GM12878 (cell line): ENCODE results near the gene KIF25. TPM values are rescaled to one million over a fixed set of nuclear protein-coding genes. Genes with fewer than 3 reads are reported as not detected.

Source experiments
- E2F4 ChIP-seq: IDR thresholded peaks from 2 replicates; pipeline ENCODE4 v1.6.1; 2012; ENCODE audit warnings: low read depth, low read length, improper control_type of control experiment
- JUND ChIP-seq: IDR thresholded peaks from 2 replicates; pipeline ENCODE4 v1.6.1; 2012; ENCODE audit warnings: low read depth, mild to moderate bottlenecking, low read length, improper control_type of control experiment, moderate library complexity
- PAX5 ChIP-seq: IDR thresholded peaks from 2 replicates; pipeline ENCODE4 v1.6.1; 2011; ENCODE audit warnings: low read depth, low read length, borderline replicate concordance
- RBBP5 ChIP-seq: fragments of 200-600 bp; sonication (generic); conservative IDR thresholded peaks from 2 replicates; pipeline ENCODE4 v1.6.1; 2016
- SIN3A ChIP-seq: IDR thresholded peaks from 2 replicates; pipeline ENCODE4 v1.6.1; 2012; ENCODE audit warnings: low read depth, low read length, improper control_type of control experiment
- SIX5 ChIP-seq: IDR thresholded peaks from 2 replicates; pipeline ENCODE4 v1.6.1; 2011; ENCODE audit warnings: mild to moderate bottlenecking, low read depth, low read length, moderate library complexity; ENCODE audit not compliant: severe bottlenecking
- SKIL ChIP-seq: fragments of 450-650 bp; IDR thresholded peaks from 2 replicates; pipeline ENCODE4 v1.6.1; 2017; ENCODE audit warnings: mild to moderate bottlenecking, low read depth, inconsistent platforms; ENCODE audit not compliant: poor library complexity, severe bottlenecking
- SUPT20H ChIP-seq: IDR thresholded peaks from 2 replicates; pipeline ENCODE4 v1.6.1; 2011; ENCODE audit warnings: low read depth, mild to moderate bottlenecking, low read length, moderate library complexity, borderline replicate concordance; ENCODE audit not compliant: control insufficient read depth
- YBX1 ChIP-seq: fragments of 450-650 bp; IDR thresholded peaks from 2 replicates; pipeline ENCODE4 v1.6.1; 2016; ENCODE audit warnings: antibody characterized with exemption
- ZNF384 ChIP-seq: IDR thresholded peaks from 2 replicates; pipeline ENCODE4 v1.6.1; 2012; ENCODE audit warnings: low read depth, mild to moderate bottlenecking, low read length, improper control_type of control experiment, borderline replicate concordance
- ZZZ3 ChIP-seq: IDR thresholded peaks from 2 replicates; pipeline ENCODE4 v1.6.1; 2011; ENCODE audit warnings: low read depth; ENCODE audit not compliant: control insufficient read depth, insufficient read length
- polyA plus RNA-seq, 11 experiments: library from polyadenylated mRNA; depleted of rRNA in 4 of 11; unstranded in 6 of 11; stranded (reverse) in 5 of 11; fragments of >200 nt; fragmentation: Nextera tagmentation in 4 of 11; fragmentation: Illumina TruSeq in 1 of 11; extraction: Ambion mirVana in 4 of 11; extraction: Trizol in 1 of 11; gene quantifications; 1 replicate in 1 of 11; 2 replicates in 10 of 11; pipeline versions ENCODE4 v1.2.1 to v1.2.3, GENCODE V29; 2011 to 2016; ENCODE audit warnings: inconsistent platforms in 2 of 11, missing spikeins in 2 of 11, low read depth in 1 of 11
- total RNA-seq, 4 experiments: library from RNA; depleted of rRNA in 3 of 4; stranded (reverse); fragments of >200 nt in 3 of 4; fragmentation: Illumina TruSeq in 1 of 4; extraction: Trizol in 1 of 4; gene quantifications; 2 replicates each; pipeline versions ENCODE4 v1.2.1 to v1.2.3, GENCODE V29; 2013 to 2021

KIF25 gene
- total and polyA plus RNA-seq, 10 of the 15 experiments (the other 5 are each of a cell fraction or from before 2014, with no cell fraction given), result not detected

DNA sequence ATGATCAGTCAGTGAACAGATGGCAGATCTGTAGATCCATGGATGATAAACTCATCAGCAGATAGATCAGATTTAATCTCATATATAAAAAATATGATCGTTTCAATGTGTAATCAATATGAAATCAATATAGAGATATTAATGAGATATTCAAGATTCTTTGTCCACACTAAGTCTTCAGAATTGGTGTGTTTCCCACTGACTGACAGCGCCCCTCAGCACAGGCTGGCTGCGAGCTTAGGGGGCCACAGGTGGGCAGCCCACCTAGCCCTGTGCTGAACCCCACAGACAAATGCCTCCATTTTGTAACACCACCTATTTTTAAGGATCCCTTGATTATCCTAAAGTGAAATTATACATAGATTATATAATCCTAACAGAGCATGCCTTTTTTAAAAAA, 49.2 kb downstream of the KIF25 start (continued):
- TF ChIP-seq SKIL (no peak), ZZZ3 (no peak), SIN3A (no peak), RBBP5 (no peak), YBX1 (no peak), ZNF384 (no peak), E2F4 (no peak), SIX5 (no peak), PAX5 (no peak), JUND (no peak), SUPT20H (no peak)
